AG20443 (cell line): ENCODE data around the gene PRKACG.
"Not testable (repeated sequence)": the region's sequence is repeated elsewhere in the genome, so short reads cannot be mapped to it uniquely, and the experiment has no call there.

Source experiments
- DNase-seq: peaks from one replicate; pipeline ENCODE4 v3.0.0; 2012; ENCODE audit warnings: low spot score, mixed read lengths

PRKACG gene

DNA sequence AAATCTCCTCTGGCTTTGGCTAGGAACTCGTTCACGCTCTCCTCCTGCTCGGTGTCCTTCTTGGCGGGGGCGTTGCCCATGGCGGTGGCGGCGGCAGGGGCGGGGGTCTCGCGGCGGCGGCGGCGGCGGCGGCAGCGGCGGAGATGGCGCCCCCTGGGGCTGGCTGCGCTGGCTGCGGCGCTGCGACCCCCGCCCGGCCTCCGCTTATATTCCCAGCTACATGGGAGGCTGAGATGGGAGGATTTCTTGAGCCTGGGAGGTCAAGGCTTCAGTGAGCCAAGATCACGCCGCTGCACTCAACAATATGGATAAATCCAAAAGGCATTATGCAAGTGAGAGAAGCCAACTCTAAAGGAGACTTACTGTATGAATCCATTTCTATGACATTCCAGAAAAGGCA, at the start of gene PRKACG:
Gene PRKACG, minus strand, starts transcription at position 101 of the 400 bp plus-strand sequence. Its CDS starts 21 bp downstream, at position 80.
- DNase-seq: no peak

DNA sequence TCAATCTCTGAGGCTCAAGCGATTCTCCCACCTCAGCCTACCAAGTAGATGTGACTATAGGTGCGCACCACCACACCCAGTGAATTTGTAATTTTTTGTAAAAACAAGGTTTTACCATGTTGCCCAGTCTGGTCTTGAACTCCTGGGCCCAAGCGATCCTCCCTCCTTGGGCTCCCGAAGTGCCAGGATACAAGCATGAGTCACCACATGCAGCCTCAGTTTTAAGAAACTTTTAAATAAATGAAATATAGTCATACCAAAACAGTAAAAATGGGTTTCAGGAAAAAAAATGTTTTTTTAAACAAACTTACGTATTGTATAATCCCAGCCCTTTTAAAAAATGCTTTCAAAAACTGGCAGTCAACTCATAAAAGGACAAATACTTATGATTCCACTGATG, 48.3 kb upstream of the PRKACG start:
- DNase-seq: no peak

DNA sequence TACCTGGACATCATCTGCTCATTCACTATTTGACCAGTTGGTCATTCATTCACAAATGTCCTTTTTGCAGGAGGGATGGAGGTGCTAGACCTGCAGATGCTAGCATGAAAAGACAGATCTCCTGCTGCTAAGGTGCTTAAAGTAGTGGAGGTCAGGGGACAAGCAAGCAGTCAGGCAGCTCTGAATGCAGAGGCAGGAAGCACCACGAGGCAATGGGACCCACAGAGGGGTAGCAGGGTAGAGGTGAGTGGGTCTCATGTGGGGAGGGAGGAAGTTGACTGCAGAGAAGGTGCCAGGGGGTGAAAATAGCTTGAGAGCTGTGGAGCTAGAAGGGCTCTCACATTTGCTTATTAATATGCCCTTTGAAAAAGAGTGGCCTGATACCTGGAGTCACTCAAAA, 46.9 kb upstream of the PRKACG start:
- DNase-seq: no peak

DNA sequence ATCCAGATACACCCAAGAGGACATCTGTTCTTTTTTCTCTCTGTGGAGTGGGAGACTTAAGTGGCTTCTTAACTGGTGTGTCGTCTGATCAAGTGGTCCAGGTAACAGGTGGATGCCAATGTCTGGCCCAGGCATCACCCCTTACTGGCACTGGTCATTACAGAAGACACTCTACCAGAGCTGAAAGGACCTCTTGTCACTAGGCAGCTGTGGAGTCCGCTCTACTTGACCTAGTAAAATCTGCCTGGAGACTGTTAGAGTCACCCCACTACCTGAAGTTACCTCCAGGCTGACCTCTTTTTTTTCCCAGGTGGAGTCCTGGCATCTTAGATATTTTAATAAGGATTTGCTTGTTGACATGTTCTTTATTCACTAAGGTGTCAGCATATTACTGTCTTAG, 44.2 kb upstream of the PRKACG start:
- no peak for DNase-seq

DNA sequence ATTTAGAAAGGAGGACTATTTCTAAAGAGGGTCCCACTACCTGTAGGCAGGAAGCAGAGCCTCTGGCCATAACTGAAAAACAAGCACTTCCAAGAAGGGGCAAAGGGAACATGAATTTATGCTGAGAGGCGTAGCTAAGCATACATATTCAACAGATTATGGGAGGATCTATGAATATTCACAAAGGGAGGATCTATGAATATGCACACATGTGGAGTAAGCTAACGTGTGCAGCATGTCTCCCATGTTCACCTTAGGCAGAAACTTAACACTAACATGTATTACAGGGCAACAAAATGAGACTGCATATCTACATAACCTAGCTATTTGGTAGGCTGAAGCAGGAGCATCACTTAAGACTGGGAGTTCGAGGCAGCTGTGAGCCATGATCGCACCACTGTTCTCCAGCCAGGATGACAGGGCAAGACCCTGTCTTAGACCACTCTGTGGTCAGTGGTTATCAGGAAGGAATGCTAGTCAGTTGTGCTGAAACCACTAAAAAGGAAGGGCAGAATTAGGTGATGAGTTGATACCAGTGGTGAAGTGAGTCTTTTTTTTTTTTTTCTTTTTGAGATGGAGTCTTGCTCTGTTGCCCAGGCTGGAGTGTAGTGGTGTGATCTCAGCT, 42.4 kb upstream of the PRKACG start:
- DNase-seq: no peak

DNA sequence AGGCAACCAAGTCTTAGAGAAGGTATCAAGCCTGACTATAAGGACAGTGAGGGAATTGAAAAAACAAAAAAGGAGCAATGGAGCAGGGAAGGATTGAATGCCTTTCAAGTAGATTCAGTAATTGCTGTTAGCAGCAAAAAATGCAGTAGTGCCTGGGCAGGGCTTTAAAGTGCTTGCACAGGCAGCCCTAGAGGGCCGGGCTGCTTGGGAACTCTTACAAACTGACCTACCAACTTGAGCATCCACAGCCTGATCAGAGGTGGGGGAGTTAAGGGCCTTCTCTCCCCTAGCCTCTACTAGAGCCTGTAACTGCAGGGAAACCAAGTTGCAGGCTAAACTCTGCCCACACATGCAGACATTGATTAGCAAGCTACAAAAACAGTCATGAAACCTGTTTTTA, 41.1 kb upstream of the PRKACG start:
- DNase-seq: no peak

DNA sequence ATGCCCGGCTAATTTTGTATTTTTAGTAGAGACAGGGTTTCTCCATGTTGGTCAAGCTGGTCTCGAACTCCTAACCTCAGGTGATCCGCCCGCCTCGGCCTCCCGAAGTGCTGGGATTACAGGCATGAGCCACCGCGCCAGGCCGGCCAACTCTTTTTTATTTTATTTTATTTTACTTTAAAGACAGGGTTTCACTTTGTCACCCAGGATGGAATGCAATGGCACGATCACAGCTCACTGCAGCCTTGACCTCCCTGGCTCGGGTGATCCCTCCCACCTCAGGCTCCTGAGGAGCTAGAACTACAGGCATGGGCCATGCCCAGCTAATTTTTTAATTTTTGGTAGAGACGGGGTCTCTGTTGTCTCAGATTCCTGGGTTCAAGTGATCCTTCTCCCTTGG, 37.0 kb upstream of the PRKACG start:
- DNase-seq: not testable (repeated sequence)

DNA sequence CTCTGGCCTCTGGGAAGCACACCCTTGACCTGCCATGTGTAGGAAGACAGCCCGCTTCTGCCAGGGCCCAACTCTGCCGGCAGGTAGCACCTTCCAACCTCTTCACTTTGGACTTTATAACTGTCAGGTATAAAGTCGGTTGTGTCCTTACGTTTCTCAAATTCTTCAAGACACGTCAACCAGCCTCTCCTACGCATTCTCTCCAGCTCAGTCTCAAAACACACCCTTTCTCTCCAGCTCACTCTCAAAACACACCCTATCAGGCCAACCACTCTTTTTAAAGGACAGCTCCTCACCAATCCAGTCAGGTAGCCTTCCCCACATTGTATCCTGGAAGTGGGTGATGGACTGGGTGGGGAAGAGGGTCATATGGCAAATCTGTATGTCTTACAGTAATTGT, 35.2 kb upstream of the PRKACG start:
- DNase-seq: no peak

DNA sequence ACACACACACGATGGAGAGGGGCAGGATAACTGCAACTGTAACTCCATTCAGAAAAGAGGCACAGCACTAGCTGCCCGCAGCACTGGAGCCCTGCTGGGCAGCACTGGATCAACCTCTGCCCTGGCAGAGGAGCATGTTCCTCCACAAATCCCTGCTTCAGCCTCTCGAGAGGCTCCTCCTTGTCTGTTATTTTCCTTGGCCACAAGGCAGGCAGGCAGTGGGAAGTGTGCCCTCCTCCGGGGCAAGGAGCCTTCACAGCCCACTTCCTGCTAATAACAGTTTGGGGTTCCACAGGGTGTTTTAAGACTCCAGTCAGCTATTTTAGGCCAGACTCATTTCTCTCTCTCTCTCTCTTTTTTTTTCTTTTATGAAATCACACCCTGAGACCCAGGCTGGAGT, 33.5 kb upstream of the PRKACG start:
- DNase-seq: no peak

DNA sequence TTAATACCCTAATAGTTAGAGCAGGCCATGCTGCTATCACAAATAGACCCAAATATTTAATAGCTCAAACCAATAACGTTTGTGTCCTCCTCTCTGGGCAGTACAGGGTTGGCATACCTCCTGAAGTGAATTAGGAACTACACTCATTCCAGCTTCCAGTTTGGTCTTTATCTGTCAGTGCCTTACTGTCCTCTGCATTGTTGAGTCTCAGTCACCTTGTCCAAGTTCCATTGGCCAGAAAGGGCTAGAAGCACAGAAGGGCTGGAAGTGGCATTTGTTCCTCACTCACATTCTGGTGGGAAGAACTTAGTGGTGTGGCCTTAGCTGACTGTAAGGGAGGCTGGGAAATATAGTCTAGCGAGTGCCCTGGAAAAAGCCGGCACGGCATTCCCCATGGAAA, 32.8 kb upstream of the PRKACG start:
- no peak for DNase-seq

DNA sequence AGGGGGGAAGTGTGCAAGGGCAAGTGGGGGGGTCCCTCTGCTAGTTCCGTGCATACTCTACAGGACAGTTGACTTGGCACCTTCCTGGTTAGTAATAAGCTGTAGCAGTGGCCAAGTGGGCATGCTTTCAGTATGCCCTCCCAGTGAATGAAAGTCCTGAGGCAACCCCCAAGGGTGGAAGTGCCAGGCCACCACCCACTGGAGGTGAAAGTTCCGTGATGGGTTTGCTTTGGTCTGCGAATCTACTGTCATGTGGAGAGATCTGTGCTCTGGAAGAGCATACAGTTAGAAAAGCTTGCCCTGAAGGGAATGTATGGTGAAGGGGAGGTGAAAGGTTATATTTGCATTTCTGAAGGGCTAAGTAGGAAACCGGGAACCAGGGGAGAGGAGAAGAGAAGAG, 31.9 kb upstream of the PRKACG start:
- no peak for DNase-seq

DNA sequence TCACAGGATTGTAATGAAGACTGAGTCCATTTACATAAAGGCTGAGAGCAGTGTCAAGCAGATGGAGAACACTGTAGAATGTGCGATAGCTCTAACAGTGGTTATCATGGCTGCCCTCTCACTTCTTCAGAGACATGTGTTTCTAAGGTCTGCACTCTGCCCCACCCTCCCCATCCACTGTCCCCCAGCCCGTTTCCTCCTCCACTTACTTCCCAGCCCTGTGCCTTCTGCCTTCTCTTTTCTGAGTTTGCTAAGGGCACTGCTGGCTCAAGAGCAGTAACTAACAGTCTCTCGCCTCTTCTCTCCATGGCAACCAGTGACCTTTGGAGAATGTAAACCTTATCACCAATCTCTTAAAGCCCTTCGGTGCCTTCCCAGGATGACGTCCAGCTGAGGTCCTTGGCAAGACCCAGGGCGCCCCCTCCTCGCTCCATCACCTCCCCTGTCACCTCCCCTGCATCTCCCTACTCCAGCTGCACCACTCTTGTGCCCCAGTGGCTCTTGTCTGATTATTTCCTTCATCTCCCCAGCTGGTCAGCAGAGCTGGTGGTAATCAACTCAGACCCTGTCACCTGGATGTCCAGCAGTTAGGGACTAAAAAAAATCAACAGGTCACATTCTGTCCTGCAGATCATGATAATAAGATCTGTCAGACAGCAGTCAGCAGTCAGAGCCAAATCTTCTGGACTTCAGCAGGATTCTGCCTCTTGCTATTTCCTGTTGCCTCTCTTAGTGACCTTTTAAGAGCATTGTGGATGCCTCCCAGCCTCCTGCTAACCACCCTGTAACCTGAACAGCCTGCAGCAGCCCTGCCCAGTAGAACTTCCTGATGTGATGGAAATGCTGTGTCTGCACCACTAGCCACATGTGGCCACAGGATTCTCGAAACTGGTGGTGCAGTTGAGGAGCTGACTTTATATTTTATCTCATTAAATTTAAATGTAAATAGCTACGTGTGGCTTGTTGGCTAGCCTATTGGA, 30.6 kb upstream of the PRKACG start:
- DNase-seq: peak; percentile 29

DNA sequence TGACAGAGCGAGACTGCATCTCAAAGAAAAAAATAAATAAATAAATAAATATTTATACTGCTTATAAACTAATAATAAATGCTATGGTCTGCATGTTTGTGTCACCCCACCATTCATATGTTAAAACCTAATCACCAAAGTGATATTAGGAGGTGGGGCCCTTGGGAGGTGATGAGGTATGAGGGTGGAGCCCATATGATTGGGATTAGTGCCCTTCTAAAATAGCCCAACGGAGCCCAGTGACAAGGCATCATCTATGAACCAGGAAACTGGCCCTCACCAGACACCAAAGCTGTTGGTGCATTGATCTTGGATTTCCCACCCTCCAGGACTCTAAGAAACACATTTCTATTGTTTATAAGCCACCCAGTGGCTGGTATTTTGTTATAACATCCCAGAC, 26.7 kb upstream of the PRKACG start:
- DNase-seq: no peak

DNA sequence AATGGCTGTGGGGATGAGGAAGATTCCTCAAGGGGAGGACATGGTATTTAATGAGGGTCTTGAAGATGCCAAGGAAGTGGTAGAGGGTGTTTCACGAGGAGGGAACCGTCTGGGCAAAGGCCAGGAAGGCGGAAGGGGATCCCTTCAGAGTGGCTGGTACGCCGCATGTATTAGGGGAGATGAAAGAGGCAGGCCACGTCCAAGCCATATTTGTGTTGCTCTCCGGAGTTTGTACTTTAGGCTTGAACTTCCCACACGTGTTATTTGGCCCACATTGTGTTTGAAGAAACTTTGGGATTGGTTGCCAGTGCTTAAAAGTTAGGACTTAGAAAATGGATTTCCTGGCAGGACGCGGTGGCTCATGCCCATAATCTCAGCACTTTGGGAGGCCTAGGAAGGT, 22.9 kb upstream of the PRKACG start:
- DNase-seq: no peak

DNA sequence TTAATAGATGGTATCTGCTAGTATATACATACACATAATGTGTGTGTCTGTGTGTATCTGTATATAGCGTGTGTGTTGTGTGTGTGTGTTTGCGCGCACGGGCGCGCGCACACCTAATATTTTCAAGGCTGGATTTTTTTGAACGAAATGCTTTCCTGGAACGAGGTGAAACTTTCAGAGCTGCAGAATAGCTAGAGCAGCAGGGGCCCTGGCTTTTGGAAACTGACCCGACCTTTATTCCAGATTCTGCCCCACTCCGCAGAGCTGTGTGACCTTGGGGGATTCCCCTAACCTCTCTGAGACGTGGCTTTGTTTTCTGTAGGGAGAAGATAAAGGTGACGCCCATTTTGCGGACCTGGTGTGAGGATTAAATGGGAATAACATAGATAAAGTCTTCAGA, 22.4 kb upstream of the PRKACG start:
- DNase-seq: peak; percentile 30

DNA sequence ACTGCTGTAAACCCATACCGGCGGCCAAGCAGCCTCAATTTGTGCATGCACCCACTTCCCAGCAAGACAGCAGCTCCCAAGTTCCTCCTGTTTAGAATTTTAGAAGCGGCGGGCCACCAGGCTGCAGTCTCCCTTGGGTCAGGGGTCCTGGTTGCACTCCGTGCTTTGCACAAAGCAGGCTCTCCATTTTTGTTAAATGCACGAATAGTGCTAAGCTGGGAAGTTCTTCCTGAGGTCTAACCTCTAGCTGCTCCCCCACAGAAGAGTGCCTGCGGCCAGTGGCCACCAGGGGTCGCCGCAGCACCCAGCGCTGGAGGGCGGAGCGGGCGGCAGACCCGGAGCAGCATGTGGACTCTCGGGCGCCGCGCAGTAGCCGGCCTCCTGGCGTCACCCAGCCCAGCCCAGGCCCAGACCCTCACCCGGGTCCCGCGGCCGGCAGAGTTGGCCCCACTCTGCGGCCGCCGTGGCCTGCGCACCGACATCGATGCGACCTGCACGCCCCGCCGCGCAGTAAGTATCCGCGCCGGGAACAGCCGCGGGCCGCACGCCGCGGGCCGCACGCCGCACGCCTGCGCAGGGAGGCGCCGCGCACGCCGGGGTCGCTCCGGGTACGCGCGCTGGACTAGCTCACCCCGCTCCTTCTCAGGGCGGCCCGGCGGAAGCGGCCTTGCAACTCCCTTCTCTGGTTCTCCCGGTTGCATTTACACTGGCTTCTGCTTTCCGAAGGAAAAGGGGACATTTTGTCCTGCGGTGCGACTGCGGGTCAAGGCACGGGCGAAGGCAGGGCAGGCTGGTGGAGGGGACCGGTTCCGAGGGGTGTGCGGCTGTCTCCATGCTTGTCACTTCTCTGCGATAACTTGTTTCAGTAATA, 21.8 kb upstream of the PRKACG start, which contains the start of gene FXN:
Gene FXN, plus strand, starts transcription at position 315 of the 871 bp plus-strand sequence. Its CDS starts 31 bp downstream, at position 346.
- peak; percentile 96 for DNase-seq

DNA sequence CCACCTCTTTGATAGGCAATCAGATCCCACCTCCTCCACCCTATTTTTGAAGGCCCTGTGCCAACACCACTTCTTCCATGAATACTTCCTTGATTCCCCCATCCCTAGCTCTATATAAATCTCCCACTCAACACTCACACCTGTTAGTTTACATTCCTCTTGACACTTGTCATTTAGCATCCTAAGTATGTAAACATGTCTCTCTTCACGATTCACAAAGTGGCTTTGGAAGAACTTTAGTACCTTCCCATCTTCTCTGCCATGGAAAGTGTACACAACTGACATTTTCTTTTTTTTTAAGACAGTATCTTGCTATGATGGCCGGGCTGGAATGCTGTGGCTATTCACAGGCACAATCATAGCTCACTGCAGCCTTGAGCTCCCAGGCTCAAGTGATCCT, 20.2 kb upstream of the PRKACG start:
- DNase-seq: no peak

DNA sequence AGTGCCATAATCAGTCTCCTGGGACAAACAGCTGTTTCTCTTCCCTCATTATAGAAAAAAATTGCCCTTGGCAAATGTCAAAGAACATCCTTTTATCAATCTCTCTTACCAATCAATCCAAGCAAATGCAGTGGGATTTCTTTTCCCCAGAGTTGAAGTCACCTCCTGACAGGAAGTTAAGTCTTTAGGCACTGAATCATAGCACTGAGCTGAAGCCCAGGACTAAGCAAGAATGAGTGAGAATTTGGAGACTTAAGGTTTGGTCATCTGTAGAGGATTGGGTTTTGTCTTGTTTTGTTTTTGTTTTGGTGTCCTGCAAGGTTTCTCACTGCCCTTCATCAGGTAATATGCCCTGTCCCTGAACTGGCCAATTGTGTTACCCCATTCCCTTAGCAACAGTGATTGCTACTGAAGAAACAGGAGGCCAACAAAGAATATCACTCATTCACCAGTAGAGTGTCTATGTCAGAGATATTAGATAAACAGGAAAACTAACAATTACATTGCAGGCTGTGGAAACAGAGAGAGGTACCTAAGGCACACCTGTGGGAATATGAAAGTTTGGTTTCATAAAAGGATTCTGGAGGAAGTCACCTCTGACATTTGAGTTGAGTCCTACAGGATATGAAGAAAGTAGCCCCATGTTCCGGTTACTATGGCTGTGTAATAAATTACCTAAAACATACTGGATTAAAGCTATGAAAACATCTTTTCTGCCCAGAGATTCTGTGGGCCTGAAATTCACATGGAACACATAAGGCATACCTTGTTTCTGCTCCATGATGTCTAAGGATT, 17.1 kb upstream of the PRKACG start:
- DNase-seq: no peak

DNA sequence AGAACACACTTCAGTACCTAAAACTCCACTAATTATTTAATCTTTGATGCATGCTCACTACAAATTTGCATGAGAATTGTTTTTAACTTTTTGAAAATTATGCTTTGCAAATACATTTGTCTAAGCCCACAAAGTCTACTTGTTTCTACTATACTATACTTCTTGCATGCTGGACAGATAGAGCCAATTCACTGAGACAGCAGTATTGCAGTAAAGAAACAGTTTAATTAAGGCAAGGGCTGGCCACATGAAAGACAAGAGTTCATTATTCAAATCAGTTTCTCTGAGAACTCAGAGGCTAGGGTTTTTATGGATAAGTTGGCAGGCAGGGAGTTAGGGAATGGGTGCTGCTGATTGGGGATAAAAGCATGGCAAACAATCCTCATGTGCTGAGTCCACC, 15.6 kb upstream of the PRKACG start:
- DNase-seq: no peak

DNA sequence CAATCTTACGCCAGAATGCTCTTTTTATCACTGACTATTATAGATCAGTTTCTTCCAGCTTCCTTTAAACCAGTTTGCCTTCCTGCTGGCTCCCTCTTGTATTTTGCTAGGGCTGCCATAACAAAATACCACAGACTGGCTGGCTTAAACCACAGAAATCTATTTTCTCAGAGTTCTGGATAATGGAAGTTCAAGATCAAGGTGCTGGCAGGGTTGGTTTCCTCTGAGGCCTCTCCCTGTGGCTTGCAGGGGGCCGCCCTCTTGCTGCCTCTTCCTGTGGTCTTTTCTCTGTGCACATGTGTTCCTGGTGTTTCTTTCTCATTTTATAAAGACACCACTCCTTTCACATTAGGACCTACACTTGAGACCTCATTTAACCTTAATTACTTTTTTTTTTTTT, 14.8 kb upstream of the PRKACG start:
- no peak for DNase-seq

DNA sequence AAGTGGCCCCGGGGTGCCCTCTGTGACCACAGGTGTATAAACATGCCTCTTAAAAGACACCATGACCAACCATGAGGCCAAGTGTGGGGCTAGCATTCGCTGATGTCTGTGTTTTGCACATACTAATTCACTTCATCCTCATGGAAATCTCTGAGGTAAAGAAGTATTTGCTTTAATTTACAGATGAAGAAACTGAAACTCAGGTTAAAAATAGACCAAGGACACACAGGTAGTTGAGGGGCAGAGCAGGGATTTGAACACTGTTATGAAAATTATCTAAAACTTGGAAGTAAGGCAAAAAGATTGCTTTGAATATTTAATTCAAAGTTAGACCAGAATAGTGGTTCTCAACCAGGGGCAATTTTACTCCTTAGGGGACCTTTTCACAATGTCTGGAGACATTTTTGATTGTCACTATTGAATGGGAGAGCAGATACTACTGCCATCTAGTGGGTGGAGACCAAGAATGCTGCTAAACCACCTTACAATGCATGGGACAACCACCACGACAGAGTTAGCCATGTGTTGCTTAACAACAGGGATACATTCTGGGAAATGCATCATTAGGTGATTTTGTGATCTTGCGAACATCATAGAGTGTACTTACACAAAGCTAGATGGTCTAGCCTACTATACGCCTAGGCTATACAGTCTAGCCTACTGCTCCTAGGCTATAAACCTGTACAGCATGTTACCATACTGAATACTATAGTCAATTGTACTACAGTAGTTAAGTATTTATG, 13.6 kb upstream of the PRKACG start:
- peak; percentile 58 for DNase-seq
